ENCODE measurements around the gene PPP2R2D.
"Not testable (repeated sequence)": the region's sequence is repeated elsewhere in the genome, so short reads cannot be mapped to it uniquely, and the experiment has no call there.

Gene PPP2R2D

GRCh38 chr10:131978366-131978765 lies 77.6 kb downstream of the PPP2R2D start:
- no peak for DNase-seq (ENCODE audit: low read depth in 1 of 2, low spot score in 1 of 2)
- in situ Hi-C loops (cut with HindIII; ENCODE audit: low pct_unique_long_range_greater_than_20kb, low sequenced_read_pairs): no loop called here
- TF ChIP-seq JUND (IDR thresholded peaks at IDR 0.05; ENCODE audit: low read depth): no peak

- DNase-seq (ENCODE audit: low read depth in 1 of 2, low spot score in 1 of 2): no peak
- TF ChIP-seq JUND (IDR thresholded peaks at IDR 0.05; ENCODE audit: low read depth): no peak
- in situ Hi-C loops (cut with HindIII; ENCODE audit: low pct_unique_long_range_greater_than_20kb, low sequenced_read_pairs): no loop called here
Observed at GRCh38 chr10:131978851-131979250, 78.0 kb downstream of the PPP2R2D start.

- TF ChIP-seq JUND (IDR thresholded peaks at IDR 0.05; ENCODE audit: low read depth): no peak
- DNase-seq (ENCODE audit: low read depth in 1 of 2, low spot score in 1 of 2): no peak
- in situ Hi-C loops (cut with HindIII; ENCODE audit: low pct_unique_long_range_greater_than_20kb, low sequenced_read_pairs): no loop called here
Observed at GRCh38 chr10:131979336-131979735, 78.5 kb downstream of the PPP2R2D start.

- no peak for TF ChIP-seq JUND (IDR thresholded peaks at IDR 0.05; ENCODE audit: low read depth)
- in situ Hi-C loops (cut with HindIII; ENCODE audit: low pct_unique_long_range_greater_than_20kb, low sequenced_read_pairs): no loop called here
- DNase-seq (ENCODE audit: low read depth in 1 of 2, low spot score in 1 of 2): no peak
Observed at GRCh38 chr10:131979821-131980270, 79.0 kb downstream of the PPP2R2D start.

- DNase-seq (ENCODE audit: low read depth in 1 of 2, low spot score in 1 of 2): no peak
- no peak for TF ChIP-seq JUND (IDR thresholded peaks at IDR 0.05; ENCODE audit: low read depth)
- in situ Hi-C loops (cut with HindIII; ENCODE audit: low pct_unique_long_range_greater_than_20kb, low sequenced_read_pairs): no loop called here
Observed at GRCh38 chr10:131980321-131980720, 79.5 kb downstream of the PPP2R2D start.

- in situ Hi-C loops (cut with HindIII; ENCODE audit: low pct_unique_long_range_greater_than_20kb, low sequenced_read_pairs): no loop called here
- no peak for TF ChIP-seq JUND (IDR thresholded peaks at IDR 0.05; ENCODE audit: low read depth)
- no peak for DNase-seq (ENCODE audit: low read depth in 1 of 2, low spot score in 1 of 2)
Observed at GRCh38 chr10:131980761-131981428, 80.1 kb downstream of the PPP2R2D start.

- DNase-seq (ENCODE audit: low read depth in 1 of 2, low spot score in 1 of 2): peak; percentile 93
- no peak for TF ChIP-seq JUND (IDR thresholded peaks at IDR 0.05; ENCODE audit: low read depth)
- in situ Hi-C loops (cut with HindIII; ENCODE audit: low pct_unique_long_range_greater_than_20kb, low sequenced_read_pairs): no loop called here
Observed at GRCh38 chr10:131981429-131982184, 80.8 kb downstream of the PPP2R2D start, which contains the start of gene BNIP3. Gene BNIP3 (minus strand): TSS chr10:131981923. CDS start chr10:131981806, 117 bp downstream.

GRCh38 chr10:131982185-131982756 lies 81.5 kb downstream of the PPP2R2D start:
- DNase-seq (ENCODE audit: low read depth in 1 of 2, low spot score in 1 of 2): no peak
- TF ChIP-seq JUND (IDR thresholded peaks at IDR 0.05; ENCODE audit: low read depth): no peak
- in situ Hi-C loops (cut with HindIII; ENCODE audit: low pct_unique_long_range_greater_than_20kb, low sequenced_read_pairs): no loop called here

- no peak for DNase-seq (ENCODE audit: low read depth in 1 of 2, low spot score in 1 of 2)
- TF ChIP-seq JUND (IDR thresholded peaks at IDR 0.05; ENCODE audit: low read depth): no peak
- in situ Hi-C loops (cut with HindIII; ENCODE audit: low pct_unique_long_range_greater_than_20kb, low sequenced_read_pairs): no loop called here
Observed at GRCh38 chr10:131982796-131983195, 82.0 kb downstream of the PPP2R2D start.

GRCh38 chr10:131983780-131984179 lies 83.0 kb downstream of the PPP2R2D start:
- no peak for TF ChIP-seq JUND (IDR thresholded peaks at IDR 0.05; ENCODE audit: low read depth)
- in situ Hi-C loops (cut with HindIII; ENCODE audit: low pct_unique_long_range_greater_than_20kb, low sequenced_read_pairs): no loop called here
- DNase-seq (ENCODE audit: low read depth in 1 of 2, low spot score in 1 of 2): no peak

GRCh38 chr10:131986851-131987250 lies 86.0 kb downstream of the PPP2R2D start:
- in situ Hi-C loops (cut with HindIII; ENCODE audit: low pct_unique_long_range_greater_than_20kb, low sequenced_read_pairs); DNase-seq (ENCODE audit: low read depth in 1 of 2, low spot score in 1 of 2): not testable (repeated sequence)

GRCh38 chr10:131987301-131987700 lies 86.5 kb downstream of the PPP2R2D start:
- in situ Hi-C loops (cut with HindIII; ENCODE audit: low pct_unique_long_range_greater_than_20kb, low sequenced_read_pairs): not testable (repeated sequence)

GRCh38 chr10:131987786-131988185 lies 87.0 kb downstream of the PPP2R2D start:
- in situ Hi-C loops (cut with HindIII; ENCODE audit: low pct_unique_long_range_greater_than_20kb, low sequenced_read_pairs); DNase-seq (ENCODE audit: low read depth in 1 of 2, low spot score in 1 of 2): not testable (repeated sequence)

More at GRCh38 chr10:131987301-131987700, 86.5 kb downstream of the PPP2R2D start:
- not testable (repeated sequence) for DNase-seq (ENCODE audit: low read depth in 1 of 2, low spot score in 1 of 2)
